ENCODE results near the gene SPECC1L. TPM values are rescaled to one million over a fixed set of nuclear protein-coding genes. Genes with fewer than 3 reads are reported as not detected.

SPECC1L gene
- total RNA-seq, 6 donors from 2014 or later: 37.7 to 80.6 (median 62.3) TPM

GRCh38 chr22:24443668-24444067, 173.0 kb downstream of the SPECC1L start:
- TF ChIP-seq EP300 (IDR thresholded peaks at IDR 0.05) (no peak), CTCF (IDR thresholded peaks at IDR 0.05) (no peak), POLR2A (IDR thresholded peaks at IDR 0.05) (no peak), POLR2AphosphoS5 (IDR thresholded peaks at IDR 0.05) (no peak)
- no peak for DNase-seq
- no peaks in the 10 kb centered on the region for H3K9me3 ChIP-seq
- no peaks in the 10 kb centered on the region for H3K27me3 ChIP-seq
- H3K4me3 ChIP-seq: no peak overlapping the region
- peaks cover 0 to 19% (median 12%) of the 10 kb centered on the region in 4 donors for H3K36me3 ChIP-seq
- peaks cover 0 to 8% (median 2%) of the 10 kb centered on the region in 4 donors for H3K4me1 ChIP-seq
- no peak overlapping the region for H3K27ac ChIP-seq
- ATAC-seq (ENCODE audit: low FRiP score in 2 of 2): no peak

GRCh38 chr22:24444251-24444650, 173.6 kb downstream of the SPECC1L start:
- H3K9me3 ChIP-seq: no peaks in the 10 kb centered on the region
- WGBS, 2 donors: 95 to 100% methylated on average over 1 to 3 of the region's 3 CpGs
- no peak for DNase-seq
- H3K27me3 ChIP-seq: no peaks in the 10 kb centered on the region
- no peak overlapping the region for H3K4me3 ChIP-seq
- H3K36me3 ChIP-seq: peaks cover 0 to 19% (median 12%) of the 10 kb centered on the region in 4 donors
- H3K27ac ChIP-seq: no peak overlapping the region
- TF ChIP-seq CTCF (IDR thresholded peaks at IDR 0.05): no peak
- TF ChIP-seq EP300 (IDR thresholded peaks at IDR 0.05): no peak
- no peak for TF ChIP-seq POLR2A (IDR thresholded peaks at IDR 0.05)
- no peak for TF ChIP-seq POLR2AphosphoS5 (IDR thresholded peaks at IDR 0.05)
- ATAC-seq (ENCODE audit: low FRiP score in 2 of 2): no peak
- peaks cover 0 to 8% (median 2%) of the 10 kb centered on the region in 4 donors for H3K4me1 ChIP-seq

- Histone ChIP-seq H3K9me3 (no peaks in the 10 kb centered on the region), H3K27me3 (no peaks in the 10 kb centered on the region), H3K36me3 (peaks cover 0 to 19% (median 12%) of the 10 kb centered on the region in 4 donors), H3K4me3 (no peak overlapping the region), H3K4me1 (peaks cover 0 to 10% (median 3%) of the 10 kb centered on the region in 4 donors), H3K27ac (no peak overlapping the region)
- WGBS, 2 donors: 92 to 93% methylated on average over 9 to 12 of the region's 12 CpGs
- no peak for DNase-seq
- no peak for TF ChIP-seq POLR2AphosphoS5 (IDR thresholded peaks at IDR 0.05)
- TF ChIP-seq POLR2A (IDR thresholded peaks at IDR 0.05): no peak
- TF ChIP-seq EP300 (IDR thresholded peaks at IDR 0.05): no peak
- TF ChIP-seq CTCF (IDR thresholded peaks at IDR 0.05): no peak
- peak in 1 of 2 donors; percentile 47 for ATAC-seq (ENCODE audit: low FRiP score in 2 of 2)
Observed at GRCh38 chr22:24444729-24445466, 174.3 kb downstream of the SPECC1L start.

GRCh38 chr22:24445481-24446259, 175.0 kb downstream of the SPECC1L start:
- no peak for DNase-seq
- Histone ChIP-seq H3K4me1 (peaks cover 0 to 18% (median 5%) of the 10 kb centered on the region in 4 donors), H3K4me3 (no peak overlapping the region), H3K27me3 (no peaks in the 10 kb centered on the region), H3K36me3 (peaks cover 0 to 17% (median 12%) of the 10 kb centered on the region in 4 donors), H3K27ac (no peak overlapping the region), H3K9me3 (no peaks in the 10 kb centered on the region)
- ATAC-seq (ENCODE audit: low FRiP score in 2 of 2): no peak
- TF ChIP-seq POLR2AphosphoS5 (IDR thresholded peaks at IDR 0.05) (no peak), POLR2A (IDR thresholded peaks at IDR 0.05) (no peak), EP300 (IDR thresholded peaks at IDR 0.05) (no peak), CTCF (IDR thresholded peaks at IDR 0.05) (no peak)
- 76 to 79% methylated on average over 11 of the region's 11 CpGs for WGBS, 2 donors

Data from upper lobe of left lung (tissue), 6 donors.